Stimulated activated CD8-positive, alpha-beta memory T cell treated with anti-CD3 and anti-CD28 coated beads, Interleukin-2, amount 100 ng/mL, for 1 hour (primary cell): ENCODE data around the gene ADAMTSL2.

Experiments
- DNase-seq, 2 donors: peaks; one replicate each; pipeline ENCODE4 v3.0.0-alpha.2; 2020; ENCODE audit warnings: low read depth in 2 of 2

ADAMTSL2 gene

DNA sequence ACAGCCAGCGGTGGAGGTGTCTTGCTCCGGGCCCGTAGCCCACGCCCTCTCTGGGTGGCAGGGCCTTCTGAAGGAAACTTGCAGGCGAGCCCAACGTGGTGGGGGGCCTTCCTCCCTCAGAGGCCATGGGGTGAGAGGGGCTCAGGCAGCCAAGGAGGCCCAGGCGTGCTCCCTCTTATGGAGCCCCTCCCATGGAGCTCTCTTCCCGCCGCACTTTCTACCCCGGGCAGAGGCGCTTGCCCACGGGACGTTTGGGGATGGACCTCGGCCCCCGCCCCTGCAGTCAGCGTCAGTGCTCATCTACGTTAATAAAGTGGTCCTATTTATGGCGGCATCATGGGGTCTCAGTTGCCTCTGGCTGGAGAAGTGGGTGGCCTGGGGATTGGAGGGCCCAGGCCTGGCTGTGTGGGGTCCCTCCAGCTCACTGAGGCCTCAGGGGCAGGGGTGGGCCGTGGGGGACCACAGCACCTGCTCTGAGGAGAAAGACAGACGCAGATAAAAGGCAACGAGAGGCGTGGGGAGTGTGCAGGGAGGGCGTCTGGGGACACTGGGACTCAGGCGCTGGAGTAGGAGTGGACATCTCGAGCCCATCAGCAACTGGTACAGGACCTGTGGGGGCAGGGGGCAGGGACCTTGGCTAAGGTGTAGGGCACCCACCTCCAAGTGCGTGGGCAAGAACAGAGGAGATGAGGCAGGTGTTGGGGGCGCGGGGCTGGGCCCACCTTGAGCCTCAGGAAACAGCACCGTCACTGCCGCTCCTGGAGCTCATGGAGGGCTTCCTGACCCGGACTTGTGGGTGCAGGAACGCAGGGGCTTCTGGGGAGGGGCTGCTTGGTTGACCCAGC is 40.9 kb downstream of the ADAMTSL2 start:
- DNase-seq = no peak

DNA sequence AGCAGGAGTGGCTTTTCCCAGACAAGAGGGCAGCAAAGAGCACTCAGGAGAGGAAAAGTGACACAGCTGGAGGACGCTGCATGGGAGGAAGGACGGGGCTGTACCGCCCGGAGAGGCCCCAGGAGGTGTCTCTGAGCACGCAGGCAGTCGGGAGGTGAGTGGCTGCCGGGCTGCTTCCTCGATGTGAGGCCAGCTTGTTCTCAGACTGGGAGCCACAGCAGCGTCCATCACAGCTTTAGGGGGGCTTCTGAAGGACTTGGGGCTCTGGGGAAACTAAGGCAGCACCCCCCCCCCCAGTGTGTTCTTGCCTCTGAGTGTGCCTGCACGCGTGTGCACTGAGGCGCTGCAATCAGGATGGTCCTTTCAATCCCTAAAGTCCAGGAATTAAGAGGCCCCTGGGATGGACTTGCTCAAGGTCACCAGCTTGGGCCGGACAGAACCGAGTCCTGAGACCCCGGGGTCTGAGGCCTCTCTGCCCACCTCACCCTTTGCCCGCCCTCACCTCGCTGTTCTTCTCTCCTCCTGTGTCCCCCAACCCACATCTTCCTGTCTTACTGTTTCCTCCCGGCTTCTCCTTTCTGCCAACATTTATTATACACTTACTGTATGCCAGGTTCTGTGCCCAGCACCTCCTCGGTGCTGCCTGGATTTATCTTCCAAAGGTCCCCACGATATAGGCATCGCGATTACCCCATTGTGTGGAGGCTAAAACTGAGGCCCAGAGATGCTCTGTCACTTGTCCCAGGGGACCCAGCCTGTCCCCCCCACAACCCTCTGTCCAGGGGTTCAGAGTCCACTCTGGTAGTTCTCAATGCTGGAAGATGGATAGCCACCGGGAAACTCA is 41.7 kb downstream of the ADAMTSL2 start:
- DNase-seq = no peak

DNA sequence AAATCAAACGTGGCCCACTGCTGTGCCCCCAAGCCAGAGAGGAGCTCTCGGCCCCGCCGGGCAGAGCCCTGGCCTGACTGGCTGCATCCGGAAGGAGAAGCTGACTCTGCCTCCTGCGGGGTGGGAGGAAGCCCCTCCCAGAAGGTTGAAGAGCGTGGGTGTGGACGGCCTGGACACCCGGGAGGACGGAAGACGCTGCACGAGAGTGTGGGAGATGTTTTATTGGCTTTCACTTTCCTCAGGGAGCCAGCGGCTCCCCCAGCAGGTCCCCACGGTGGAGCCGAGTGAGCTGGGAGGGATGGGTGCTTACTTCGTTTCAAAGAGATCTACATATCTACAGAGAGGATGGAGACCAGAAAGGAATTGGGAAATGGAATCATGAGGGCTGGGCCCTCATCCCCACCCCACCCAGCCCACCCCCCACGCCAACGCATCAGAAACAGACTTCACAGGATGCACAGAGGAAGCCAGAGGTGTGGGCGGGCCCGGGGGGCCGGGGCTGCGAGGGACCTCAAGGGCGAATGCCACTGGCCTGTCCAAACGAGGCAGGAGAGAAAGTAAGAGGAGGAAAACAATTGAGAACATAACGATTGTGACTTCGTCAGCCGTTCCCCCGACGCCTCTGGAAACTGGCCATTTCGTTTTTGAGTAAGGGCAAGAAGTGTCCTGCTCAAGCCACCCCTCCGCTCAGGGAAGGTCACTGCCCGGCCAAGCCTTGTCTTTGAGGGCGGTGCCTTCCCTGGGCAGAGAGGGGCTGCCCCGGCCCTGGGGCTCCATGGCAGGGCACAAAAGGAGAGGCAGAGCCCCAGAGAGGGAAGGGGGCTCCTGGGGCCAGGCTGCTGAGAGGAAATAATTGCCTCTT is 42.6 kb downstream of the ADAMTSL2 start:
- DNase-seq = no peak

DNA sequence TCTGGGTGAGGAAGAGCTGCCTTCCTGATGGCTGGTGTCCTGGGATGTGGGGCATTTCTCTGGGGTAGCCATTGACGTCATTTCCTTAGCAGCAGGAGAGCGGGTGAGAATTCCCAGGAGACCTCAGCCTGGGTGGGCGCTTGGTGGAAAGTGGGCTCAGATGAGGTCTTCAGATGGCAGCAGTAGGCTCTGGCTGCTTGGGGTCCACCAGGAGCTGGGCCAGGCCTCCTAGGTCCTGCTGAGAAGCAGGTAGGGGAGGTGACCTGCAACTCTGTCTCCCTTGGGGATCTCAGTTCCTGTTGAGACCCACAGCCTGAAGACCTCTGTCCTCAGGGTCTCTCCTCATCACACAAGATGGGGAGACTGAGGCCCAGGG is 43.2 kb downstream of the ADAMTSL2 start:
- DNase-seq = no peak

DNA sequence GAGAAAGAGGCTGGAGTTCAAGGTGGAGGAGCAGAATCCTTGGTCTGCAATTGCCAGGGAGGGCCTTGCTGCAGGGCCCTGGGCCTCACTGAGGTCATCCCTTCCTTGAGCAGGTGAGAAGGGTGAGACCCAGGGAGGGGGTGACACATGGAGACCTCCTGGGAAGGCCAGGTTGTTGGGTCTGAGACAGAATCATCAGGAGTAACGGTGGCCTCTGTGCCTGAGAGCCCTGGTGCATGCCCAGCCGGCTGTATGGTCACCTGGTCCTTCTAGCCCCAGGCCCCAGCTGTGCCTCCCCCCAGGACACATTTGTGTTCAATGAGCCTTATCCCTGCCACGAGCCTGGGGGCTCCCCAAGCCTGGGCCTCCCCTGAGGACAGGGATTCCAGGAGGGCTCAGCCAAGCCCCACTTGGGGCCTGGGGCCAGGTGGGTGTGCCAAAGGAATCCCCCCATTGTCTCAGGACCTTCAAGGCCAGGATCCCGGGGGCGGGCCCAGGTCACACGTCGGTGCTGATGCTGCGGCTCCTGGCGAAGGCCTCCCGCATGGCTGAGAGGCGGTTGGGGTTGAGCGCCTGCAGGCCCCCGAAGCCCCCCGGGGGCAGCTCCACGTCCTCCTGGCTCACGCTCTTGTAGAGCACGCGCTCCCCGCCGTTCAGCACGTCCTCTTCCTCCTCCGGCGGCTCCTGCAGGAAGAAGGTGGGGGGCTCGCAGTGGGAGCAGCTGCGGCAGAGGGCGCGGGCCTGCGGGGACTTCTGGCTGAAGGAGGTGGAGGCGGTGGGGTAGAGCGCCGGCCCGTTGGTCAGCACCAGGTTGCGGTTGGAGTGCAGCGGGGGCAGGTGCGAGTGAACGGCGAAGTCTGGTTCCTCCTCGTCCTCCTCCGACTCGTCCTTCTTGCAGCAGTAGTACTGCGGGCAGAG is 44.3 kb downstream of the ADAMTSL2 start:
- DNase-seq = no peak

DNA sequence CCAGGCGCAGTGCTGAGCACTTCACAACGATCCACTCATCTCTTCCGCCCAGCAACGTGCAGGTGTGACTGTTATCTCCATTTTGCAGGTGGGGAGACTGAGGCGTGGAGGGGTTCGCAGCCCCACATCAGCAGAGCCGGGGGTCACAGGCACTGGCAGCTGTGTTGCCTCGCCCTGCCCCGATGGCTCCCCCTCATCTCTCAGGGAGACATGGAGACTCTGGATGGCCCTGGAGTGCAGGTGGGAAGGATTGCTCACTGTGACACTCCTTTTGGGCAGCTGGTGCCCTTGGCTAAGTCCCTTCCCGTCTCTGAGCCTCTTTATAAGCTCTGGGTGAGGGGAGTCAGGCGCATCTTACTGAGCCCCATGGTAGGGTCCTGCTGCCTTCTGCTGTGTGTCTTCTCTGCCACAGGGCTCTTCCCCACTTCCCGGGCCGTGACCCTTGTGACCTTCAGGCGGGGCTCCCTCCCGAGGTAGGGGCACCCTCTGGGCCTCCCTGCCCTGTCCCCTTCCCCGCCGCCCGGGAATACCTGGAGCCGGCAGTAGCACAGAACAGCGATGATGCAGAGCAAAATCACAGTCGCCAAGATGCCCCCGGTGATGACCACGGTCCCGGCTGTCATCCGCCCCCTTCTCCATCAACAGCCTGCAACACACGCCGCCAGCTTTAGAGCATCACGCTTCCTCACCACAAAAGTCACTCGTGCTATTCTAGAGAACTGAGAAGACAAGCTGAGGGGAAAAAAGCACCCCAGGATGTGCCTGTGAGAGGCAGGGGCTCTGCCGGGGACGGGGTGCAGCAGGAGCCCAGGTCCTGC is 45.3 kb downstream of the ADAMTSL2 start:
- no peak for DNase-seq

DNA sequence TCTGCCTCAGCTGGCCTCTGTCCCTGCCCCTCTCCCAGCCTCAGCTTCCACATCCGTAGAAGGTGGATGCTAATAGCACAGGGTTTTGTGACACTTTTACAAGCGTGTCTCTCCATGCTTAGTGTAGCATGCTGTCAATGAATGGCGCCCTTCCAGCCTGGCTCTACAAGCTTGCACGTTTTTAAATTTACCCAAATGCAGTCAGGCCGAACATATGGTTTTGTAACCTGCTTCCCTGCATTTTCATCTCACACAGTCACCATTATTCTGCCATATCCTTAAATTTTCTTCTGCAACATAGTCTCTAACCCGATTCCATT is 45.9 kb downstream of the ADAMTSL2 start:
- no peak for DNase-seq

DNA sequence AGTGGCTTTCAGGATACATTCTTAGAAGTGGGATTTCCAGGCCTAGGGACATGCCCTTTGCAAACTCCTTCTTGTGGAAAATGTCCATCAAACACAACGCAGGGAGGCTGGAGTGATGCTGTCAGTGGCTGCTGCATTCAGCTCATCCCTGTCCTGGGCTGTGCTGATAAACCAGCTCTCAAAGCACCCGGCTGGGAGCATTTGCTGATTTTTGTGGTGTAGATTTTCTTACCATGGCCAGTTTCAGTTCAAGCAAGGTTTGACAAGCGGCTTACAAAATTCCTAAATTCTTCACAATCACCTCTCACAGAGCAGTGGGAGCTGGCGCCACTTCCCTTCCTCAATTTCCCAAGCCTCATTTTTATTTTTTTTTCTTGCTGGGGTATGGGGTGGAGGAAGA is 46.5 kb downstream of the ADAMTSL2 start:
- no peak for DNase-seq

DNA sequence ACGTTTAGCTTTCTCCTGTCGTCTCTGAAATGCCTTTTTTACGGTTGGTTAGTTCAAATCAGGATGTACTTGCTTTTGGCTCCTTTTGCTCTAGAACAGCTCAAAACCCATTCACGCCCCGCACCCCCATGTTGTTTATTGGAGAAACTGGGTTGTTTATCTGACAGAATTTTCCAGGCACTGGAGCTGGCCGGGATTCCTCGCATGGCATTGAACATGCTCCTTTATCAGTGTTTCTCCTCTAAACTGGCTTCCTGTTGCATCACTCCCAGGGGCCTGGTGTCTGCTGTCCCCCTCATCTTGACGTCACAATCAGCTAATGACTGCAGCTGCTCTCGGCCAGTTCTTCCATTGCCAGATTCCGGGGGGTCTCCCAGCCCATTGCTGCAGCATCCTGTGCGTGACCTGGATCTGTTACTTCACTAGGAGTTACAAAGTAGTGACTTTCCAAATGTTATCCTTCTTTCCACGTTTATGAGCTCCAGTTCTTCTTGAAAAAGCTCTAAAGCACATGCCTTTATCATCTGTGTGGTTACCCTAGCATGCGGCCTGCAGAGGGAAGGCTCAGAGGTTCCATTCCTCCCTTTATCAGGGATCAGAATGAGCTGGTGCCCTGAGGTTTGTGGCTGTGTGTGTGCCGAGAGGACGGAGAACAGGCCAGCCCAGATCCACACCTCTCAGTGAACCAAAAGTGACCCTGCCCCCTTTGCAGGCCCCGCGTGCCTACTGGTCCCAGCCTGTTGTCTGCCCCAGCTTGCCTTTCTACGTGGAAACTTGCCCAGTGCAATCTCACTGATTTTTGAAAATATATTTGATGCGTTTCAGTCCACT is 47.2 kb downstream of the ADAMTSL2 start:
- DNase-seq = no peak

DNA sequence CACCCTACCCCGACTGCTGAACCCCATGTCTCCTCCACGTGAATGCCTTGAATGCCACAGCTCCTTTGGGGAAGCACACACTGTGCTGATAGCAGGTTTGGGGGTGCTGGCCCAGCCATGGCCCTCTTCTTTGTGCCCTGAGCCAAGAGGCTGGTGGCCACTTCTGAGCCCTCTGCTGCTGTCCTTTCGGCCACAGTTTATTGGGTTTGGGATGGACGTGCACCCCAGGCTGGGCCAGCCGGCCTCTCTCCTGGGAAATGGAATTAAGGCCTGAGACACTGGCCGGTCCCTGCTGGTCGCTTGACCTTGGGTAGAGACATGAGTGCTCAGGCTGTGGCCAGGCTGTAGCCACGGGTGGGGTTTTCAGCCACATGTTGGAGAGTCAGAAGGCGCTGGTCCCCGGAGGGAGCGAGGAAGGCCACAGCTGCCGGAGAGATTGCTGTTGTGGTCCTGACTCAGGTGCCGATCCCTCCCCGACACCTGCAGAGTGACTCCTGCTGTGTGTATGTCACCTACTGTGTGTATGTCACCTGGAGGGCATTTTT is 48.1 kb downstream of the ADAMTSL2 start:
- no peak for DNase-seq

DNA sequence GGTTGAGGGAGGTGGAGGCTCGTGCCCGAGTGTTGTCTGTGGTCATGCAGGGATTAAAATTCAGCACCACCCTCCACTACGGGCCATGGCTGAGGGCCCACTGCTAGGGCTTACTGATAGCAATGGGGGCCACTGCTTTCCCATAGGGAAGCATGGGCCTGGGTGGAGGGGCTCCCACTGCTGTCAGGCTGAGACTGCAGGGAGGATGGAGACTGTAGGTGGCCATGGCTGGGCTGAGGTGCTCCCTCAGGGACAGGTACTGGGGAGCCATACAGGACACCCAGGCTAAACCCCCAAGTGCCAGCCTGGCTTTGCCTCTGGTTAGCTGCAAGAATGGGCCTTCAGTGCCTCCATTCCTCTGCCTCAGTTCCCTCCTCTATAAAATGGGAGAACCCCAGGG is 48.6 kb downstream of the ADAMTSL2 start:
- no peak for DNase-seq

DNA sequence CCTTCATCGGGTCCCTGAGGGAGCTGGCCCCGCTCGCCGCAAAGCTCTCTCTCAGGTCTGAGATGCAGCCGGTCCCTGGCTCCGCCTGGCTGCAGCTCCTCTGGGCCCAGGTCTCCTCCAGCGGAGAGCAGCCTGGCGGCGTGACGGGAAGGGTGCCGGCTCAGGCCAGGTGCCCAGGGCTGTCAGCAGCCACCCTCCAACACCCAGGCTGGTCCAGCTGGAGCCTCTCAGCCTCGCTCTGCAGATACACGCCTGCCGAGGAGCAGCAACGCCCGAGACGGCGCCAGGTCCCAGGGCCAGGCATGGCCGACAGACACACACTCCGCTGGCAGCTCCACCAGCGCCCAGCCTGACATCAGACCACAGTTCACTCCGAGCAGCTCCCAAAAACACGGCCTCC is 49.1 kb downstream of the ADAMTSL2 start:
- DNase-seq = no peak

DNA sequence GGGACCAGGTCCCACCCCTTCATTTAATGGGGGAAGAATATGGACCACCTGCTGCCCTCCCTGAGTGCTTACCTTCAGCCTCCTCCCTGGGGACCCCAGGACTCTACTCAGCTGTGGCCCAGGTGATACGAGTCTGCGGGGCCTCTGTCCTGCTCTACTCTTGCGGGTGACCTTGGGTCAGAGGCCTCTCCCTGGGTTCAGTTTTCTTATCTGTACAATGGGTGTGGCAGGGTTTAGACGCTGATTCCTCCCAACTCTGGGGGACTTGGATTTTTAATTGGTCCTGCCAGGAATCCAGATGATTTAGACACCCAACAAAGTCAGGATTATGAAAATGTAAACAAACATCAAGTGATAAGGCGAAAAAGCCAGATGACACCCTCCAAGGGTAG is 49.7 kb downstream of the ADAMTSL2 start:
- DNase-seq = no peak

DNA sequence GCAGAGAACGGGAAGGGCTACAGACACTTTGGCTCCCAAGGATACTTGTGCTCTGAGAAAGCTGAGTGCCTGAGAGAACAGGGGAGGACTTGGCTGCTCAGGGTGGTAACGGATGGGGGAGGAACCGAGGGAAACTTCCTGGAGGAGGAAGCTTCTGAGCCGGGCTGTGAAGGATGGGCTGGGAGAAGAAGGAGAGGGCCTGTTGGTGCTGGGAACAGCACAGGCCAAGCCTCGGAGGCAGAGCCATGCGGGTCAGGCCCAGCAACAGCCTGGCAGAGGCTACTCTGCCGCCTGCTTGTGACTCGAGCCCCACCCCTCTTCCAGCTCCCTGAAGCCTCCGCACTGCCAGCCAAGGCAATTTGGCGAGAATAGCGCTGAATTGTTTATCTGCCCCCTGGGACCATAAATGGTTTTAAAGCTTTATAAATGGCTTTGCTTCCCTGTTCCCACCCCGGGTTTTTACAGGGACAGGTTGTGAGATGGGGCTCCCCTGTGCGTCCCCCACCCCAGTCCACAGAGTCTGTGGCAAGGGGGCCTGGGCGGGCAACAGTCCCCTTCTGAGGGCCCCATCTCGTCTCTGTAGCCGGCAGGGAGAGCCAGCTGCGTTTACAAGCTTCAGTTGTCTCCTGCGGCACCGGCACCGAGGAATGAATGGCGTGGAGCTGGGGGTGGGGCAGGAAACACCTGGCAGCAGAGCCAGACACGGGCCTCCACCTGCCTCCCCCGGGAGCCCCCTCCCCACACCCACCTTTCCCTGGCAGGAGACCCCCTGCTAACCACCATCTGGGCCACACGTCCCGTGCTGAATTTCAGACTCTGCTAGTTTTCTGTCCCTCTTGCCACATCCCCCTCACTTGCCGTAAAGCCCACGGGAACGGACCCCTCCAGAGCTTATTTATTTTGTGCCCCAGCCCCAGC is 50.3 kb downstream of the ADAMTSL2 start:
- DNase-seq = no peak

DNA sequence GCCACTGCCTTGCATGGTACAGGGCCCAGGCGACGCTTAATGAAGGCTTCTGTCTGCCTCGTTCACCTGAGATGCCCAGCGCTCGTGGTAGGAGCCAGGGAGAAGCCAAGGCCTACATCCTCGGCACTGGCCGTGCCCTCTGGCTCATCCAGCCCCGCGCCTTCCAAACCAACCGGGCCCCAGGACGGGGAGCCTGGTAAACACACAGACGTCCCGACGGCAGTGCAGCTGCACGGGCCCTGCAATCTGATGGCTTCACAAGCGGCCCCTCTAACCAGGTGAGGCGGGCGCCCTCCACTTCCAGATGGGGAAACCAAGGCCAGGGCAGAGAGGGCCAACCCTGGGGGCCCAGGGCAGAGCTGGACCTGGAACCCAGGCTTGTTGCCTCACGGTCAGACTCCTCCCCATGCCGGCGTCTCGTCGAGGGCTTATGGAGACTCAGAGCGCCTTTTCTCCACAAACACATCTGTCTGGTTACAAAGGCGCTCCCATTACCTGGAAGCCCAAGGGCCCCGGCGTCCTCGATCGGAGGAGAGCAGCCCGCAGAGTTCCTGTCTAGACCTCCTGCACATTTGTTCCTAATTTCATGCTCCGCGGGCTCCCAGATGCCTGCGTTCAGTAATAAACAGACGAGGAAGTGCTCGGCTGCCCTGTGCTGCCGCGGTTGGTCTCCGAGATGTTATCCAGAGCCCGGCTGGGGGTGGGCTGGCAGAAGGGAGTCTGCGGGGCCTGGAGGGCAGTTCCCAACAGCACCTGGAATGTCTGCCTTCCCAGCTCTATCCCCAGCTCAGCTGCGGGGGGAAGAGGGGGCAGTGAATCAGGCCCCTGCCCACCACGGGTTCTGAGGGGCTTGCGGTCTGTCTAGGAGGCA is 51.2 kb downstream of the ADAMTSL2 start:
- no peak for DNase-seq

DNA sequence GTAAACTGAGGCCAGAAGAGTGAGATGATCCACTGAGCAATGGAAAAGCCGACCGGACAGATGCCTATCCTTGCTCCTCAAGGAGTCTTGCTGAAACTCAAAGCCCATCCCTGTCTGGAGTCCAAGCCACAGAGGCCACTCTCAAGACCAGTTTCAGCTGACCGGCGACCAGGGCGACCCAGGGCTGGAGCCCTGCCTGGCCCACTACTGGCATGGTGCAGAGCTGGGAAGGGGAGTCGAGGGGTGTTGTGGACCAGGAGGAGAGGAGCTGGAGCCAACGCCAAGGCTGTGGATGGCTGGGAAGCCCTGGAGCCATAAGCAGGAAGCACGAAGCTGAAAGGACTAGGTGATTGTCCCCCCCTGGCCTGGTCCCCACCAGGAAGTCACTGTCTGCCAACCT is 52.5 kb downstream of the ADAMTSL2 start:
- no peak for DNase-seq

DNA sequence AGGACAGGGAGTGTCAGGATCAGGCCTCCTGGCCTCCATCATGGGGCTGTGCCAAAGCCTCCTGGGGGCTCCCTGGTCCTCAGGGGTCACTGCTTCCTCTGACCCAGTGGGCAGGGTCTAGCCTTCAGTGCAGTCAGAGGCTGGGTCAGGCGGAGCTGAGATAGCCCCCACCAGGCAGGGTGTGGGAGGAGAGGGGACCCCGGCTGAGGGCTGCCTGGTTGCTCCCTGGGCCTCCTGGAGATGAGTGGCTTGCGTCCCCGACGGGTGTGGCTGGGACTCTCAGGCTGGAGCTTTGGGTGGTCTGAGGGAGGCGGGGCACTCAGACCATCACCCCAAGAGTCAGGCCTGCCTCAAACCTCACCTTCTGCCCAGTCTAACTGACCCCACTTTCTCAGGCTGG is 53.0 kb downstream of the ADAMTSL2 start:
- DNase-seq = no peak
